Endothelial cell of umbilical vein (primary cell): ENCODE data around the gene GTF3C5. TPM values are rescaled to one million over a fixed set of nuclear protein-coding genes. Genes with fewer than 3 reads are reported as not detected.

ENCODE experiments used
- BruUV-seq: library from RNA; stranded (reverse); fragments of 400-500 nt; replicated peaks from 2 replicates; lab custom pipeline; 2021; lab: Mats Ljungman, UMichigan
- CTCF ChIA-PET: fragments of 300-600, 350-600 bp; sonication (Branson Sonifier 250); formaldehyde crosslinking; loops from one replicate; lab custom pipeline; 2021; ENCODE audit warnings: antibody characterized with exemption, inconsistent platforms; lab: Charles Lee
- POLR2A ChIA-PET: fragments of 300-600, 350-600 bp; sonication (Branson Sonifier 250); formaldehyde crosslinking; loops from one replicate; lab custom pipeline; 2021; ENCODE audit warnings: antibody characterized with exemption, inconsistent platforms; lab: Charles Lee
- DNase-seq: peaks from one replicate; pipeline ENCODE4 v3.0.0-alpha.2; 2011; ENCODE audit warnings: low read depth, low spot score
- FAIRE-seq: peaks from 2 replicates; lab custom pipeline; 2011; peaks lifted over from hg19 to GRCh38; lab: Jason Lieb, UNC
- H2AFZ ChIP-seq: 2 replicates; pipeline ENCODE4 v1.6.0; 2012; ENCODE audit warnings: low read depth, low read length, control low read depth, inconsistent platforms
- H3K27ac ChIP-seq: 2 replicates; pipeline ENCODE4 v1.5.1; 2011; ENCODE audit warnings: low read depth, mild to moderate bottlenecking, control low read depth, low read length, moderate library complexity; ENCODE audit not compliant: insufficient read depth
- H3K27me3 ChIP-seq, 2 experiments: 2 replicates each; pipeline versions ENCODE4 v1.6.0 to v1.6.1; 2011; ENCODE audit warnings: low read length in 2 of 2, mixed read lengths in 1 of 2; ENCODE audit not compliant: control insufficient read depth in 2 of 2, insufficient read depth in 2 of 2
- H3K36me3 ChIP-seq, 2 experiments: 2 replicates in 1 of 2; 3 replicates in 1 of 2; pipeline ENCODE4 v1.5.1; 2011; ENCODE audit warnings: low read length in 2 of 2, mild to moderate bottlenecking in 1 of 2, moderate library complexity in 1 of 2; ENCODE audit not compliant: control insufficient read depth in 2 of 2, insufficient read depth in 2 of 2; ENCODE audit errors: extremely low read depth in 1 of 2
- H3K4me1 ChIP-seq: 3 replicates; pipeline ENCODE4 v1.5.1; 2011; ENCODE audit warnings: mild to moderate bottlenecking, low read length; ENCODE audit not compliant: control insufficient read depth, insufficient read depth; ENCODE audit errors: extremely low read depth
- H3K4me2 ChIP-seq: 2 replicates; pipeline ENCODE4 v1.6.1; 2011; ENCODE audit warnings: low read length, control low read depth, mixed read lengths; ENCODE audit not compliant: insufficient read depth
- H3K4me3 ChIP-seq, 3 experiments: fragments of 200-600 bp in 1 of 3; sonication (generic), shearing (Covaris generic) in 1 of 3; replicated peaks in 1 of 3; 2 replicates each; pipeline ENCODE4 v1.5.1; 2011 to 2016; ENCODE audit warnings: control low read depth in 3 of 3, low read length in 3 of 3, mild to moderate bottlenecking in 2 of 3, inconsistent platforms in 1 of 3, low read depth in 1 of 3, moderate library complexity in 1 of 3; ENCODE audit not compliant: insufficient read depth in 1 of 3
- H3K79me2 ChIP-seq: 2 replicates; pipeline ENCODE4 v1.6.0; 2012; ENCODE audit warnings: low read length, inconsistent platforms; ENCODE audit not compliant: control insufficient read depth, insufficient read depth
- H3K9ac ChIP-seq: replicated peaks from 2 replicates; pipeline ENCODE3; 2011; ENCODE audit warnings: low read length, control low read depth; ENCODE audit not compliant: insufficient read depth; ENCODE audit errors: extremely low read depth
- H3K9me1 ChIP-seq: replicated peaks from 3 replicates; pipeline ENCODE4 v1.6.0; 2011; ENCODE audit warnings: mild to moderate bottlenecking, low read length; ENCODE audit not compliant: control insufficient read depth, insufficient read depth; ENCODE audit errors: extremely low read depth
- H3K9me3 ChIP-seq: replicated peaks from 2 replicates; pipeline ENCODE4 v1.5.1; 2012; ENCODE audit warnings: low read length, inconsistent platforms; ENCODE audit not compliant: control insufficient read depth, insufficient read depth
- H4K20me1 ChIP-seq: replicated peaks from 2 replicates; pipeline ENCODE3; 2011; ENCODE audit warnings: mild to moderate bottlenecking, low read length; ENCODE audit not compliant: control insufficient read depth, insufficient read depth; ENCODE audit errors: extremely low read depth
- EZH2 ChIP-seq: IDR thresholded peaks from 2 replicates; pipeline ENCODE4 v1.6.1; 2012; ENCODE audit warnings: borderline replicate concordance, low read depth, mild to moderate bottlenecking, moderate library complexity, low read length, inconsistent platforms; ENCODE audit not compliant: severe bottlenecking
- FOS ChIP-seq: IDR thresholded peaks from 2 replicates; pipeline ENCODE4 v1.6.1; 2011; ENCODE audit warnings: mild to moderate bottlenecking, low read length, moderate library complexity, borderline replicate concordance; ENCODE audit not compliant: insufficient read depth
- GATA2 ChIP-seq: IDR thresholded peaks from 2 replicates; pipeline ENCODE4 v1.7.0; 2011; ENCODE audit warnings: low read depth, mild to moderate bottlenecking, moderate library complexity, mixed read lengths, low read length; ENCODE audit not compliant: insufficient read length, insufficient read depth
- JUN ChIP-seq: IDR thresholded peaks from 2 replicates; pipeline ENCODE4 v1.6.1; 2011; ENCODE audit warnings: borderline replicate concordance, low read depth; ENCODE audit not compliant: insufficient read length, insufficient read depth
- MYC ChIP-seq: IDR thresholded peaks from one replicate; pipeline ENCODE4 v1.6.1; 2011; ENCODE audit warnings: mild to moderate bottlenecking, low read depth, low read length
- POLR2A ChIP-seq: IDR thresholded peaks from 2 replicates; pipeline ENCODE4 v1.6.1; 2012; ENCODE audit warnings: low read depth, mild to moderate bottlenecking, control low read depth, low read length
- POLR2AphosphoS5 ChIP-seq: IDR thresholded peaks from 2 replicates; pipeline ENCODE4 v1.6.1; 2012; ENCODE audit warnings: low read depth, mild to moderate bottlenecking, control low read depth, low read length, moderate library complexity; ENCODE audit not compliant: insufficient read depth
- dilution Hi-C: fragments of 300-500 bp; cut with MboI; formaldehyde crosslinking; loops from one replicate; pipeline ENCODE4 v1.15.0; 2019; ENCODE audit warnings: low sequenced_read_pairs; ENCODE audit not compliant: extremely low pct_ligation_motif_present
- intact Hi-C: fragments of 100-400 bp; cut with micrococcal nuclease; formaldehyde crosslinking; loops from one replicate; pipeline ENCODE4 v1.10.0; 2022
- polyA plus RNA-seq, 4 experiments: library from polyadenylated mRNA; depleted of rRNA in 3 of 4; stranded (reverse) in 3 of 4; unstranded in 1 of 4; fragments of >200 nt; gene quantifications; 2 replicates each; pipeline versions ENCODE4 v1.2.1 to v1.2.3, GENCODE V29; 2011 to 2012; ENCODE audit warnings: missing spikeins in 1 of 4
- total RNA-seq: library from RNA; stranded (reverse); gene quantifications from 2 replicates; pipeline ENCODE4 v1.2.3, GENCODE V29; 2021
- TF ChIP-seq, protein P1 (sequence below), 2 donors: IDR thresholded peaks; 1 replicate in 1 of 2; 2 replicates in 1 of 2; pipeline ENCODE4 v1.5.1; 2011; ENCODE audit warnings: low read length in 2 of 2, mild to moderate bottlenecking in 2 of 2, moderate library complexity in 2 of 2, control low read depth in 1 of 2, inconsistent platforms in 1 of 2, low read depth in 1 of 2; ENCODE audit not compliant: insufficient read depth in 1 of 2; ENCODE audit errors: extremely low read depth in 1 of 2
- TF ChIP-seq, protein P2 (sequence below): IDR thresholded peaks from 2 replicates; pipeline ENCODE4 v1.6.1; 2011; ENCODE audit not compliant: insufficient read depth, insufficient read length

GTF3C5 gene
- total and polyA plus RNA-seq, 2 donors (not counting 3 experiments of a cell fraction or from before 2014, with no cell fraction given), result 65.6 to 73.8 TPM

DNA sequence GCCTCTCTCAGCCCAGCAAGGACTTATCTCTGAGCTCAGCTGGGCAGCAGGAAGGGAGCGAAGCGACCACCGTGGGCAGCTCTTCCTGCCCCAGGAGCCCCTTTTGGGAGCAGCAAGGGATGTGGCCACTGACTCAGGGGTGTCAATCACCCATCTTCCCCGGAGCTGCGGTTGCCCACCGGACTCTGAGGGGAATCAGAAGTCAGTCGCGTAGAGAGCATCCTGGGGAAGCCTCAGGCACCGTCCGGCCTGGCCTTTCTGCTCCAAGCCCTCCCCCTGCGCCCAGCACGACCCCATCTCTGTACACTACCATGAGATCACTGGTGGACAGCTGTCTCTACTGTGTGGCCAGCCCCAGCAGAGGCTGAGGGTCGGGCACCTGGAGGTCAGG lies 27.7 kb upstream of the GTF3C5 start:
- dilution Hi-C loops, result no loop called here
- Histone ChIP-seq H2AFZ (no peak overlapping the region), H3K9me1 (no peaks in the 10 kb centered on the region), H3K9me3 (no peaks in the 10 kb centered on the region), H3K4me3 (no peak overlapping the region), H3K4me1 (no peaks in the 10 kb centered on the region), H3K79me2 (no peaks in the 10 kb centered on the region), H3K36me3 (no peaks in the 10 kb centered on the region), H3K4me2 (no peak overlapping the region), H4K20me1 (no peaks in the 10 kb centered on the region), H3K9ac (no peak overlapping the region), H3K27me3 (peaks cover 5 to 6% of the 10 kb centered on the region in 2 experiments), H3K27ac (no peak overlapping the region)
- ChIA-PET CTCF (interaction anchor here (1.2 to 1.8 kb wide), 4 partner anchors 19 to 183 kb away, joined by 3 to 12 read pairs (median 4); partner anchors contain the start of gene GFI1B), POLR2A (no interaction called here)
- FAIRE-seq (no peak), DNase-seq (no peak)
- intact Hi-C loops, result no loop called here
- TF ChIP-seq FOS (no peak), JUN (no peak), EZH2 (no peak), POLR2AphosphoS5 (no peak), GATA2 (no peak), MYC (no peak), POLR2A (no peak)
- TF ChIP-seq, protein P1, sequence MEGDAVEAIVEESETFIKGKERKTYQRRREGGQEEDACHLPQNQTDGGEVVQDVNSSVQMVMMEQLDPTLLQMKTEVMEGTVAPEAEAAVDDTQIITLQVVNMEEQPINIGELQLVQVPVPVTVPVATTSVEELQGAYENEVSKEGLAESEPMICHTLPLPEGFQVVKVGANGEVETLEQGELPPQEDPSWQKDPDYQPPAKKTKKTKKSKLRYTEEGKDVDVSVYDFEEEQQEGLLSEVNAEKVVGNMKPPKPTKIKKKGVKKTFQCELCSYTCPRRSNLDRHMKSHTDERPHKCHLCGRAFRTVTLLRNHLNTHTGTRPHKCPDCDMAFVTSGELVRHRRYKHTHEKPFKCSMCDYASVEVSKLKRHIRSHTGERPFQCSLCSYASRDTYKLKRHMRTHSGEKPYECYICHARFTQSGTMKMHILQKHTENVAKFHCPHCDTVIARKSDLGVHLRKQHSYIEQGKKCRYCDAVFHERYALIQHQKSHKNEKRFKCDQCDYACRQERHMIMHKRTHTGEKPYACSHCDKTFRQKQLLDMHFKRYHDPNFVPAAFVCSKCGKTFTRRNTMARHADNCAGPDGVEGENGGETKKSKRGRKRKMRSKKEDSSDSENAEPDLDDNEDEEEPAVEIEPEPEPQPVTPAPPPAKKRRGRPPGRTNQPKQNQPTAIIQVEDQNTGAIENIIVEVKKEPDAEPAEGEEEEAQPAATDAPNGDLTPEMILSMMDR (IDR thresholded peaks at IDR 0.05; ENCODE audit: extremely low read depth in 1 of 2, insufficient read depth in 1 of 2, low read depth in 1 of 2, low read length in 2 of 2), result no peak
- TF ChIP-seq, protein P2, sequence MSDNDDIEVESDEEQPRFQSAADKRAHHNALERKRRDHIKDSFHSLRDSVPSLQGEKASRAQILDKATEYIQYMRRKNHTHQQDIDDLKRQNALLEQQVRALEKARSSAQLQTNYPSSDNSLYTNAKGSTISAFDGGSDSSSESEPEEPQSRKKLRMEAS, result no peak
- no TSS peak for BruUV-seq
